Posterior vena cava (tissue), 2 donors: ENCODE data around the gene CHRDL2. TPM values are rescaled to one million over a fixed set of nuclear protein-coding genes. Genes with fewer than 3 reads are reported as not detected.

Experiments
- DNase-seq: peaks from one replicate; pipeline ENCODE4 v3.0.0-alpha.2; 2020; ENCODE audit warnings: low spot score
- intact Hi-C, 2 donors: fragments of 100-400 bp; cut with DNase I; formaldehyde crosslinking; loops; one replicate each; pipeline versions ENCODE4 v1.14.1 to v1.14.2; 2022 to 2023
- total RNA-seq, 2 donors: library from RNA; stranded (reverse); fragmentation: NEBNext Ultra II Directional; extraction: Animal tissue kit (Norgen Biotek cat#: 25700); gene quantifications; one replicate each; pipeline ENCODE4 v1.2.1, GENCODE V29; 2021
- donor health status: DM: yes; HTN: yes; CAD: no.
- donor health status: DM: yes; HTN: yes; CAD: no.

Gene CHRDL2
- total RNA-seq, 2 donors from 2014 or later: 10.6 to 31.9 TPM

- intact Hi-C loops: loop anchor here (10.0 kb wide), 2 partner anchors 106 to 256 kb away; partner anchors contain the start of gene KCNE3 (in 1 of the 2)
- peak; percentile 89 for DNase-seq
These were observed 10.4 kb downstream of the CHRDL2 start for GRCh38 chr11:74720596-74721478.

GRCh38 chr11:74719011-74719410, 12.2 kb downstream of the CHRDL2 start:
- intact Hi-C loops: no loop called here
- no peak for DNase-seq

- intact Hi-C loops: no loop called here
These were observed 13.8 kb downstream of the CHRDL2 start for GRCh38 chr11:74717221-74717969.

GRCh38 chr11:74714904-74715303, 16.3 kb downstream of the CHRDL2 start:
- intact Hi-C loops: no loop called here

More at GRCh38 chr11:74717221-74717969, 13.8 kb downstream of the CHRDL2 start:
- DNase-seq: no peak

GRCh38 chr11:74713686-74714085, 17.5 kb downstream of the CHRDL2 start:
- no peak for DNase-seq
- intact Hi-C loops: no loop called here

More at GRCh38 chr11:74714904-74715303, 16.3 kb downstream of the CHRDL2 start:
- DNase-seq: no peak

- no peak for DNase-seq
- intact Hi-C loops: no loop called here
These were observed 20.8 kb downstream of the CHRDL2 start for GRCh38 chr11:74710281-74710938.

- DNase-seq: no peak
These were observed 22.1 kb downstream of the CHRDL2 start for GRCh38 chr11:74709175-74709574.

GRCh38 chr11:74707602-74708510, 23.4 kb downstream of the CHRDL2 start:
- no peak for DNase-seq
- intact Hi-C loops: no loop called here

More at GRCh38 chr11:74709175-74709574, 22.1 kb downstream of the CHRDL2 start:
- intact Hi-C loops: no loop called here

- intact Hi-C loops: no loop called here
- no peak for DNase-seq
These were observed 24.0 kb downstream of the CHRDL2 start for GRCh38 chr11:74707182-74707581.

- intact Hi-C loops: no loop called here
- DNase-seq: no peak
These were observed 28.0 kb downstream of the CHRDL2 start for GRCh38 chr11:74703211-74703610.

- peak; percentile 89 for DNase-seq
- intact Hi-C loops: no loop called here
These were observed 28.7 kb downstream of the CHRDL2 start for GRCh38 chr11:74702383-74703007.

- intact Hi-C loops: no loop called here
These were observed 29.9 kb downstream of the CHRDL2 start for GRCh38 chr11:74701351-74701750.

GRCh38 chr11:74699615-74700396, 31.4 kb downstream of the CHRDL2 start:
- intact Hi-C loops: no loop called here
- no peak for DNase-seq

More at GRCh38 chr11:74701351-74701750, 29.9 kb downstream of the CHRDL2 start:
- no peak for DNase-seq

- no peak for DNase-seq
- intact Hi-C loops: no loop called here
These were observed 33.5 kb downstream of the CHRDL2 start for GRCh38 chr11:74697722-74698121.

GRCh38 chr11:74696939-74697675, 34.1 kb downstream of the CHRDL2 start:
- intact Hi-C loops: no loop called here
- DNase-seq: peak; percentile 96

GRCh38 chr11:74696500-74696899, 34.7 kb downstream of the CHRDL2 start:
- intact Hi-C loops: no loop called here
- DNase-seq: no peak
